ENCODE measurements around the gene NANS. TPM values are rescaled to one million over a fixed set of nuclear protein-coding genes. Genes with fewer than 3 reads are reported as not detected.
A peak's percentile ranks its signal among the peaks of the same experiment; 100 is the strongest.

The NANS gene
- total RNA-seq, 3 donors from 2014 or later: 43.8 to 80.6 (median 54.7) TPM

DNA sequence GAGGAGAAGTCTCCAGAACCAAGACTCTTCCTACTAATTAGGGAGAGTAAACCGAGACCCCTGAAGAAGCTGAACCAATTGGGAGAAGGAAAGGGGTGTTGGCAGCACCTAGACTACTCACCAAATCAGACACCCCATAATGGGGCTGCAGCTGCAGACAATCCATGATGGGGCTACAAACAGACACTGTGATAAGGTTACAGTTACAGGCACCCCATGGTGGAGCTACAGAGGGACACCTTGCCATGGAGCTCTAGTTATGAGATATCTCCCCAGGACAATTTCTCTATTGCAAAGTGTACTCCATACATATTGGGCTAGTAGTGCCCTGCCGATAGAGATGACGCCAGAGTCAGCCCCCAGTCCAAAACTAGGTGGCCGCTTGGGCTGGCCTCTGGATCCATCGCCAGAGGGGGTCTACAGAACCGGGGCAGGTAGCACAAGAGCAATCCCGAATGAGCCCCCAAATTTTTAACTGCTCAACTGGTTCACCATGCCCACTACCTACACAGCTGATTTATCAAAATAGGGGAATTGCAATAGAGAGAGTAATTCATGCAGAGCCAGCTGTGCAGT lies 2.1 kb upstream of the NANS start:
- Histone ChIP-seq H3K4me1 (no peaks in the 10 kb centered on the region), H3K4me3 (no peak overlapping the region), H3K27me3 (no peaks in the 10 kb centered on the region), H3K27ac (no peak overlapping the region), H3K36me3 (no peaks in the 10 kb centered on the region), H3K9me3 (no peaks in the 10 kb centered on the region)
- intact Hi-C loops (cut with DNase I; ENCODE audit: low total_unique reads): no loop called here
- no peak for DNase-seq (ENCODE audit: low spot score in 2 of 2)
- TF ChIP-seq POLR2A (IDR thresholded peaks at IDR 0.05) (no peak), POLR2AphosphoS5 (IDR thresholded peaks at IDR 0.05) (no peak)
- TF ChIP-seq, protein P1, sequence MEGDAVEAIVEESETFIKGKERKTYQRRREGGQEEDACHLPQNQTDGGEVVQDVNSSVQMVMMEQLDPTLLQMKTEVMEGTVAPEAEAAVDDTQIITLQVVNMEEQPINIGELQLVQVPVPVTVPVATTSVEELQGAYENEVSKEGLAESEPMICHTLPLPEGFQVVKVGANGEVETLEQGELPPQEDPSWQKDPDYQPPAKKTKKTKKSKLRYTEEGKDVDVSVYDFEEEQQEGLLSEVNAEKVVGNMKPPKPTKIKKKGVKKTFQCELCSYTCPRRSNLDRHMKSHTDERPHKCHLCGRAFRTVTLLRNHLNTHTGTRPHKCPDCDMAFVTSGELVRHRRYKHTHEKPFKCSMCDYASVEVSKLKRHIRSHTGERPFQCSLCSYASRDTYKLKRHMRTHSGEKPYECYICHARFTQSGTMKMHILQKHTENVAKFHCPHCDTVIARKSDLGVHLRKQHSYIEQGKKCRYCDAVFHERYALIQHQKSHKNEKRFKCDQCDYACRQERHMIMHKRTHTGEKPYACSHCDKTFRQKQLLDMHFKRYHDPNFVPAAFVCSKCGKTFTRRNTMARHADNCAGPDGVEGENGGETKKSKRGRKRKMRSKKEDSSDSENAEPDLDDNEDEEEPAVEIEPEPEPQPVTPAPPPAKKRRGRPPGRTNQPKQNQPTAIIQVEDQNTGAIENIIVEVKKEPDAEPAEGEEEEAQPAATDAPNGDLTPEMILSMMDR (IDR thresholded peaks at IDR 0.05): no peak

DNA sequence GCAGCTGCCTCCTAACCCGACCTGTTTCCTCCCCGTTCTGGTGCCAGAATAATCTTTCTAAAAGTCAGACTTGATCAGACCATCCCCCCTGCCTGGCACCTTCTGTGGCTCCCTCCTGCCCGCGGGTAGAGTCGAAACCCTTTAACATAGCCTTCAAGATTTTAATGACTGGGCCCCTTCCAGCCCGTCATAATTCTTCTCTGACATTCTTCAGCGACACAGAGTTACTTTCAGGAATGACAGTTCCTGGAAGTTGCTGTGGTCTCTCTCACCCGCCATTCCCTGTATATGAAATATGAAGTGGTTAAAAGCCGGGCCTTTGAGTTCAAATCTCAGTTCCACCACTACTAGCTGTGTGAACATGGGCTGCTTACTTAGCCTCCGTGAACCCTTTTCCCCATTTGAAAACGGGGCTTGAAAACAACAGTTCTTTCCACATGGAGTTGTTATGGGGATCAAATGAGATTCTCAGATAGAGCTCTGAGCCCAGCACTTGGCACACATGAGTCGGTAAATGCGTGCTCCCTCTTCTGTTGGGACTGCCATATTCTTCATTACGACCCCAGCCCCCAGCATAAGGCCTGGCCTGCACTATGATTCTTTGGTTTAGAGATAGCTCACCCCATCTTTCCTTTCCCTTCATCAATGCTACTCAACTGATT lies 737 bp downstream of the NANS start:
- H3K4me3 ChIP-seq: peak overlapping the region; percentile 79 to 90 (median 84)
- H3K4me1 ChIP-seq: no peaks in the 10 kb centered on the region
- no peaks in the 10 kb centered on the region for H3K27me3 ChIP-seq
- intact Hi-C loops (cut with DNase I; ENCODE audit: low total_unique reads): no loop called here
- no peak for DNase-seq (ENCODE audit: low spot score in 2 of 2)
- H3K9me3 ChIP-seq: no peaks in the 10 kb centered on the region
- no peak for TF ChIP-seq POLR2AphosphoS5 (IDR thresholded peaks at IDR 0.05)
- TF ChIP-seq, protein P1 (IDR thresholded peaks at IDR 0.05): no peak
- TF ChIP-seq POLR2A (IDR thresholded peaks at IDR 0.05): no peak
- H3K27ac ChIP-seq: peak overlapping the region; percentile 95
- H3K36me3 ChIP-seq: no peaks in the 10 kb centered on the region

DNA sequence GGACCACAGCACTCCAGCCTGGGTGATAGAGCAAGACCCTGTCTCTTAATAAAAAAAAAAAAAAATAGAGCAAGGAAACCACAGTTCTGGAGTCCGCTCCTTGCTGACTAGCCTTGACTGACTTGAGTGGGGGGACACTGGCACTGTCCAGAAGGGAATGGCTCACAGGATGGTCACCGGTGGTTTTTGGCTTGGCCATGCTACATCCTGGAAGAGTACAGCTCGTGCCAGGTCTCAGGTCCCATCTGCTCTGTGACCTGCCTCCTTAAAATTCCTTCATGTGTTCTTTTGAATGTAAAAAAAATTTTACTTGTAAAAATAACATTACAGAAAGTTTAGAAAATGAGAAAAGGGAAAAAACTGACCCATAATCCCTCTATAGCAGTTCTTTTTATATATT lies 5.6 kb downstream of the NANS start:
- Histone ChIP-seq H3K36me3 (no peaks in the 10 kb centered on the region), H3K4me3 (no peak overlapping the region)
- no peak for DNase-seq (ENCODE audit: low spot score in 2 of 2)

DNA sequence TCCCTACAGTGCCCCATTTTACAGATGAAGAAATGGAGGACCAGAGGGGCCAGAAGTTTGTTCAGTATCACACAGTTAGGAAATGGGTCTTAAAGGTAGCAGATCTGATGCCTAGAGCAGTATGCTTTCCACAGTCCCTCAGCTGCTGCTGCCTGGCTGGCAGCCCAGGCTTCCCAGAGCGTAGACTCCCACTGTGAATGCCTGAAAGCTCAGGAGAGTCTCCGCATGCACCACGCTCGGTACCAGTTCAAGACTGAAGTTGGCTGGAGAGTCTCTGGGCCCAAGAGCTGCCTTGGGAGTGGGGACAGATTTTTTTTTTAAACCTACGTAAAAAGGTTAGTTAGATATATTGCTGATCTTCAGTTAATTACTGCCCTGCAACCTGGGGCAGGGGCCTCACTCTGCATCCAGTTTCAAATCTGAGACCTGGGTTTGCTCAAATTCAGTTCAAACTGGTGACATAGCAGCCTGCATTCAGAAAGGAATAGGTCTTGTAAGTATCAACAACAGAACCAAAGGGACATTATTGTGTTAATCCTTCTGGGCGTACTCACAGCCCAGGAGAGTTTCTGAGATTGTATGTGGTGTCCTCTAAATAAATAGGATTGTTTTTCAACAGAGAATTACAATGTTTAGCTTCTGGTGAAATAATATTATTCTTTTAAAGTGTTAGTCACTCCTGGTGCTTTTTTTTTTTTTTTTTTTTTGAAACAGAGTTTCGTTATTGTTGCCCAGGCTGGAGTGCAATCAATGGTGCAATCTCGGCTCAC lies 8.3 kb downstream of the NANS start:
- Histone ChIP-seq H3K4me3 (no peak overlapping the region), H3K4me1 (no peaks in the 10 kb centered on the region), H3K27ac (no peak overlapping the region), H3K9me3 (no peaks in the 10 kb centered on the region), H3K27me3 (no peaks in the 10 kb centered on the region), H3K36me3 (no peaks in the 10 kb centered on the region)
- TF ChIP-seq POLR2A (IDR thresholded peaks at IDR 0.05) (no peak), POLR2AphosphoS5 (IDR thresholded peaks at IDR 0.05) (no peak)
- TF ChIP-seq, protein P1 (IDR thresholded peaks at IDR 0.05): no peak
- DNase-seq (ENCODE audit: low spot score in 2 of 2): no peak
- intact Hi-C loops (cut with DNase I; ENCODE audit: low total_unique reads): no loop called here

More for the DNA sequence above, 5.6 kb downstream of the NANS start:
- TF ChIP-seq, protein P1 (IDR thresholded peaks at IDR 0.05): no peak
- no peak for TF ChIP-seq POLR2AphosphoS5 (IDR thresholded peaks at IDR 0.05)
- no peak for TF ChIP-seq POLR2A (IDR thresholded peaks at IDR 0.05)
- Histone ChIP-seq H3K9me3 (no peaks in the 10 kb centered on the region), H3K27ac (no peak overlapping the region), H3K27me3 (no peaks in the 10 kb centered on the region), H3K4me1 (no peaks in the 10 kb centered on the region)
- intact Hi-C loops (cut with DNase I; ENCODE audit: low total_unique reads): no loop called here

DNA sequence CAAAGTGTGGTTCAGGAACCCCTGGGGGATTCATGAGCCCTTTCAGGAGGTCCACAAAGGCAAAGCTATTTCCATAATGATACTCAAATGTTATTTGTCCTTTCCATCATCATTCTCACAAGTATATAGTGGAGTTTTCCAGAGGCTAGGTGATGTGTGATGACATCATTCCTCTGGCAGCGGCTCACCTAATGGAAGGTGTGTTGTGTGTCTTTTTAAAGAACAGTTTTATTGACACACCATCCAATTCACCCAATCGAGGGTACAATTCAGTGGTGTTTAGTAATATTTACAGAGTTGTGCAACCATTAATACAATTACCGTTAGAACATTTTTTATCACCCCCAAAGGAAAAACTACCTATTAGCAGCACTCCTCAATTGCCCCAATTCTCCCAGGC lies 9.7 kb downstream of the NANS start:
- H3K36me3 ChIP-seq: no peaks in the 10 kb centered on the region
- no peak overlapping the region for H3K4me3 ChIP-seq
- H3K27me3 ChIP-seq: no peaks in the 10 kb centered on the region
- no peaks in the 10 kb centered on the region for H3K9me3 ChIP-seq
- TF ChIP-seq, protein P1 (IDR thresholded peaks at IDR 0.05): no peak
- TF ChIP-seq POLR2AphosphoS5 (IDR thresholded peaks at IDR 0.05): no peak
- no peak for TF ChIP-seq POLR2A (IDR thresholded peaks at IDR 0.05)
- no peak for DNase-seq (ENCODE audit: low spot score in 2 of 2)
- no peaks in the 10 kb centered on the region for H3K4me1 ChIP-seq
- no peak overlapping the region for H3K27ac ChIP-seq
- intact Hi-C loops (cut with DNase I; ENCODE audit: low total_unique reads): no loop called here
